H9 (cell line): Measurements from ENCODE around the gene NPHS1. TPM values are rescaled to one million over a fixed set of nuclear protein-coding genes. Genes with fewer than 3 reads are reported as not detected.

ENCODE experiments used
- DNase-seq: peaks from one replicate; pipeline ENCODE4 v3.0.0-alpha.2; 2017
- H2AFZ ChIP-seq: one replicate; pipeline ENCODE4 v1.6.1; 2013; ENCODE audit warnings: mild to moderate bottlenecking, low read length, control low read depth, moderate library complexity
- H2AK5ac ChIP-seq: 2 replicates; pipeline ENCODE4 v1.6.1; 2013; ENCODE audit warnings: low read length, control low read depth, mixed read lengths; ENCODE audit not compliant: insufficient read length
- H2BK120ac ChIP-seq: one replicate; pipeline ENCODE4 v1.6.1; 2013; ENCODE audit warnings: low read depth, mild to moderate bottlenecking, low read length, control low read depth, inconsistent platforms; ENCODE audit not compliant: poor library complexity, severe bottlenecking
- H2BK12ac ChIP-seq: 2 replicates; pipeline ENCODE4 v1.6.1; 2013; ENCODE audit warnings: low read length, control low read depth, mixed read lengths, low read depth; ENCODE audit not compliant: insufficient read length
- H2BK15ac ChIP-seq: 2 replicates; pipeline ENCODE4 v1.6.1; 2013; ENCODE audit warnings: low read depth, low read length, control low read depth
- H2BK20ac ChIP-seq: one replicate; pipeline ENCODE4 v1.6.1; 2013; ENCODE audit warnings: low read depth, mild to moderate bottlenecking, low read length, control low read depth, inconsistent platforms; ENCODE audit not compliant: poor library complexity, severe bottlenecking
- H2BK5ac ChIP-seq: 2 replicates; pipeline ENCODE4 v1.6.1; 2013; ENCODE audit warnings: low read length, control low read depth, mixed read lengths; ENCODE audit not compliant: insufficient read length
- H3K14ac ChIP-seq: 2 replicates; pipeline ENCODE4 v1.6.1; 2013; ENCODE audit warnings: low read length, control low read depth; ENCODE audit not compliant: insufficient read depth
- H3K18ac ChIP-seq: 2 replicates; pipeline ENCODE4 v1.6.1; 2013; ENCODE audit warnings: low read depth, mild to moderate bottlenecking, mixed read lengths, low read length, control low read depth; ENCODE audit not compliant: insufficient read length
- H3K23ac ChIP-seq: 2 replicates; pipeline ENCODE4 v1.6.1; 2013; ENCODE audit warnings: low read length, control low read depth, mixed read lengths, low read depth; ENCODE audit not compliant: insufficient read length
- H3K23me2 ChIP-seq: 2 replicates; pipeline ENCODE4 v1.6.1; 2013; ENCODE audit warnings: low read depth, mild to moderate bottlenecking, mixed read lengths, low read length, control low read depth; ENCODE audit not compliant: insufficient read length, poor library complexity, severe bottlenecking
- H3K27ac ChIP-seq: 2 replicates; pipeline ENCODE4 v1.5.1; 2013; ENCODE audit warnings: low read length, control low read depth, mixed read lengths, low read depth; ENCODE audit not compliant: insufficient read length
- H3K27me3 ChIP-seq: 2 replicates; pipeline ENCODE4 v1.6.1; 2013; ENCODE audit warnings: low read length, control low read depth, inconsistent platforms; ENCODE audit not compliant: insufficient read depth
- H3K4ac ChIP-seq: 2 replicates; pipeline ENCODE4 v1.6.1; 2013; ENCODE audit warnings: low read depth, mild to moderate bottlenecking, control low read depth, inconsistent platforms, low read length, moderate library complexity
- H3K4me1 ChIP-seq: 2 replicates; pipeline ENCODE4 v1.6.1; 2013; ENCODE audit warnings: low read length, control low read depth, inconsistent platforms; ENCODE audit not compliant: insufficient read depth
- H3K4me2 ChIP-seq: 2 replicates; pipeline ENCODE4 v1.6.1; 2013; ENCODE audit warnings: low read length, control low read depth, mixed read lengths; ENCODE audit not compliant: insufficient read length, insufficient read depth
- H3K56ac ChIP-seq: 2 replicates; pipeline ENCODE4 v1.6.1; 2013; ENCODE audit warnings: low read depth, mild to moderate bottlenecking, mixed read lengths, low read length, control low read depth; ENCODE audit not compliant: insufficient read length
- H3K79me1 ChIP-seq: 2 replicates; pipeline ENCODE4 v1.6.1; 2013; ENCODE audit warnings: low read depth, mild to moderate bottlenecking, moderate library complexity, low read length, control low read depth, inconsistent platforms; ENCODE audit not compliant: insufficient read depth, poor library complexity, severe bottlenecking
- H3K79me2 ChIP-seq: 2 replicates; pipeline ENCODE4 v1.6.1; 2013; ENCODE audit warnings: low read length, control low read depth, inconsistent platforms; ENCODE audit not compliant: insufficient read depth
- H3K9ac ChIP-seq: 2 replicates; pipeline ENCODE4 v1.6.1; 2013; ENCODE audit warnings: low read length, control low read depth, mixed read lengths; ENCODE audit not compliant: insufficient read length; ENCODE audit errors: extremely low read depth
- H3K9me3 ChIP-seq: one replicate; pipeline ENCODE4 v1.6.1; 2013; ENCODE audit warnings: low read depth, low read length, inconsistent platforms; ENCODE audit not compliant: control insufficient read depth
- H3T11ph ChIP-seq: one replicate; pipeline ENCODE4 v1.6.1; 2013; ENCODE audit warnings: mild to moderate bottlenecking, low read length, control low read depth, inconsistent platforms
- H4K20me1 ChIP-seq: one replicate; pipeline ENCODE4 v1.6.1; 2013; ENCODE audit not compliant: control insufficient read depth, insufficient read length, insufficient read depth
- H4K5ac ChIP-seq: 2 replicates; pipeline ENCODE4 v1.6.1; 2013; ENCODE audit warnings: low read depth, mild to moderate bottlenecking, mixed read lengths, low read length, control low read depth; ENCODE audit not compliant: insufficient read length
- H4K8ac ChIP-seq: replicated peaks from 2 replicates; pipeline ENCODE4 v1.6.1; 2013; ENCODE audit warnings: low read length, control low read depth, mixed read lengths, low read depth; ENCODE audit not compliant: insufficient read length
- H4K91ac ChIP-seq: 2 replicates; pipeline ENCODE4 v1.6.1; 2013; ENCODE audit warnings: low read depth, mild to moderate bottlenecking, moderate library complexity, mixed read lengths, low read length, control low read depth; ENCODE audit not compliant: insufficient read length
- H3K27ac Mint-ChIP-seq, 3 experiments: 2 replicates in 2 of 3; 3 replicates in 1 of 3; pipeline ENCODE4 v1.8.0; 2020 to 2021; ENCODE audit warnings: mixed read lengths in 3 of 3, mild to moderate bottlenecking in 1 of 3, moderate library complexity in 1 of 3
- H3K27me3 Mint-ChIP-seq: 2 replicates; pipeline ENCODE4 v1.8.0; 2021; ENCODE audit warnings: low read depth, mild to moderate bottlenecking, moderate library complexity, mixed read lengths
- H3K36me3 Mint-ChIP-seq, 3 experiments: 2 replicates in 2 of 3; 3 replicates in 1 of 3; pipeline ENCODE4 v1.8.0; 2020 to 2021; ENCODE audit warnings: low read depth in 3 of 3, mixed read lengths in 3 of 3; ENCODE audit not compliant: insufficient read depth in 1 of 3
- H3K4me1 Mint-ChIP-seq, 2 experiments: 2 replicates each; pipeline ENCODE4 v1.8.0; 2020; ENCODE audit warnings: mixed read lengths in 2 of 2
- H3K4me3 Mint-ChIP-seq, 2 experiments: 2 replicates in 1 of 2; 3 replicates in 1 of 2; pipeline ENCODE4 v1.8.0; 2020 to 2021; ENCODE audit warnings: mild to moderate bottlenecking in 2 of 2, mixed read lengths in 2 of 2, moderate library complexity in 1 of 2
- H3K9me3 Mint-ChIP-seq, 2 experiments: 2 replicates in 1 of 2; 3 replicates in 1 of 2; pipeline ENCODE4 v1.8.0; 2020; ENCODE audit warnings: mild to moderate bottlenecking in 2 of 2, mixed read lengths in 2 of 2, moderate library complexity in 1 of 2
- WGBS: extraction: QIAGEN DNeasy Blood & Tissue Kit; methylation state at CpG from one replicate; pipeline ENCODE4 v1.1.7; 2013; ENCODE audit warnings: missing lambda C conversion rate, low lambda C conversion rate, mixed read lengths; ENCODE audit not compliant: insufficient read length; ENCODE audit errors: extremely low coverage; 5-methylcytosine and 5-hydroxymethylcytosine counted together
- total RNA-seq: library from RNA; stranded (reverse); gene quantifications from 2 replicates; pipeline ENCODE4 v1.2.1, GENCODE V29; 2021
- TF ChIP-seq, protein P1 (sequence below): fragments of 200-600 bp; sonication (generic); conservative IDR thresholded peaks from 3 replicates; pipeline ENCODE4 v1.8.0; 2021; ENCODE audit warnings: antibody characterized with exemption, mild to moderate bottlenecking

The NPHS1 gene
- total RNA-seq, 1 experiment from 2014 or later: 0.83 TPM

DNA sequence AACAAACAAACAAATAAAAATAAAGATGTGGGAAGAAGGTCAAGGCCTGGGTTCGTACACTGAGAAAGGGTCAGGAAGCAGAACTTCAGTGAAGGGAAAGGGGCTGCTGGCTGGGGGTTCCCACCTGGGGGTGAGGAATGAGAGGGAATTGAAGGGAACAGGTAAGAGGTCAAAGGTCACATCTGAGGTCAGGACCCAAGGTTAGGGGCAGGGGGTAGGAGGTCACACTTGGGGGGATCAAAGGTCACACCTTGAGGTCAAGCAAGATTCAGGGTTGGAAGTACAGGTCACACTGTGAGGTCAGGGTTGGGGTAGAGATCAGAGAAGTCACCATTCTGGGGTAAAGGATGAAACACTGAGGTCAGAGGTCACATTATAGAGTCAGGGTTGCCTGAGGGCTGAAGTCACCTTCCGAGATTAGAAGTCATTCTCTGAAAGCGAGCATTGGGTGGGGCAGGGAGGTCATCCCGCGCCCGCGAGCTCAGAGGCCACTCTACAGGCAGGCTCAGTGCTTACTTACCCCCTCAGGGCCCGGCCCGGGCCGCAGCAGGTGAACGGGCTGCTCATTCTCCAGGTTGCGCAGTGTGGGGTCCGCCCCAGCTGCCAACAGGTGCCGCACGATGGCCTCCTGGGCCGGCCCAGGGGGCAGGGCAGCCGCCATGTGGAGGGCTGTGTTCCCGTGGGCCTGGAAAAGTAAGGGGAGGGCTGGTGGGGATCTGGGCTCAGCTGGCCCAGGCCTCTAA is 37.2 kb upstream of the NPHS1 start:
- H3K9me3 ChIP-seq: no peaks in the 10 kb centered on the region
- no peak overlapping the region for H3K4me2 ChIP-seq
- no peaks in the 10 kb centered on the region for H3K27me3 Mint-ChIP-seq
- H3K23me2 ChIP-seq: no peaks in the 10 kb centered on the region
- no peak overlapping the region for H4K8ac ChIP-seq
- no peak overlapping the region for H2BK15ac ChIP-seq
- no peak overlapping the region for H3T11ph ChIP-seq
- no peaks in the 10 kb centered on the region for H3K9me3 Mint-ChIP-seq
- H2AK5ac ChIP-seq: no peak overlapping the region
- no peak overlapping the region for H3K27ac ChIP-seq
- no peak overlapping the region for H3K18ac ChIP-seq
- no peak overlapping the region for H2AFZ ChIP-seq
- no peaks in the 10 kb centered on the region for H3K27me3 ChIP-seq
- H3K9ac ChIP-seq: no peak overlapping the region
- no peaks in the 10 kb centered on the region for H3K79me2 ChIP-seq
- H3K4me3 Mint-ChIP-seq: no peak overlapping the region
- no peak overlapping the region for H4K91ac ChIP-seq
- no peaks in the 10 kb centered on the region for H3K4me1 ChIP-seq
- no peak overlapping the region for H3K4ac ChIP-seq
- no peak overlapping the region for H2BK12ac ChIP-seq
- TF ChIP-seq, protein P1, sequence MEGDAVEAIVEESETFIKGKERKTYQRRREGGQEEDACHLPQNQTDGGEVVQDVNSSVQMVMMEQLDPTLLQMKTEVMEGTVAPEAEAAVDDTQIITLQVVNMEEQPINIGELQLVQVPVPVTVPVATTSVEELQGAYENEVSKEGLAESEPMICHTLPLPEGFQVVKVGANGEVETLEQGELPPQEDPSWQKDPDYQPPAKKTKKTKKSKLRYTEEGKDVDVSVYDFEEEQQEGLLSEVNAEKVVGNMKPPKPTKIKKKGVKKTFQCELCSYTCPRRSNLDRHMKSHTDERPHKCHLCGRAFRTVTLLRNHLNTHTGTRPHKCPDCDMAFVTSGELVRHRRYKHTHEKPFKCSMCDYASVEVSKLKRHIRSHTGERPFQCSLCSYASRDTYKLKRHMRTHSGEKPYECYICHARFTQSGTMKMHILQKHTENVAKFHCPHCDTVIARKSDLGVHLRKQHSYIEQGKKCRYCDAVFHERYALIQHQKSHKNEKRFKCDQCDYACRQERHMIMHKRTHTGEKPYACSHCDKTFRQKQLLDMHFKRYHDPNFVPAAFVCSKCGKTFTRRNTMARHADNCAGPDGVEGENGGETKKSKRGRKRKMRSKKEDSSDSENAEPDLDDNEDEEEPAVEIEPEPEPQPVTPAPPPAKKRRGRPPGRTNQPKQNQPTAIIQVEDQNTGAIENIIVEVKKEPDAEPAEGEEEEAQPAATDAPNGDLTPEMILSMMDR: no peak
- no peak overlapping the region for H3K27ac Mint-ChIP-seq
- H3K79me1 ChIP-seq: no peaks in the 10 kb centered on the region
- WGBS: no CpG with 5 or more reads among the region's 18 CpGs
- H2BK5ac ChIP-seq: no peak overlapping the region
- no peak overlapping the region for H3K14ac ChIP-seq
- H4K20me1 ChIP-seq: no peaks in the 10 kb centered on the region
- no peaks in the 10 kb centered on the region for H3K4me1 Mint-ChIP-seq
- no peak overlapping the region for H4K5ac ChIP-seq
- H3K36me3 Mint-ChIP-seq: peaks cover 36 to 68% (median 62%) of the 10 kb centered on the region in 3 experiments
- H3K56ac ChIP-seq: no peak overlapping the region
- H2BK20ac ChIP-seq: no peak overlapping the region
- no peak overlapping the region for H3K23ac ChIP-seq
- no peak overlapping the region for H2BK120ac ChIP-seq
- no peak for DNase-seq
